Cerebellar cortex (tissue), 1 donor: ENCODE data around the gene NDUFA8.

Source experiments
- DNase-seq: peaks from one replicate; pipeline ENCODE4 v3.0.0-alpha.2; 2015; ENCODE audit warnings: low spot score

NDUFA8 gene

DNA sequence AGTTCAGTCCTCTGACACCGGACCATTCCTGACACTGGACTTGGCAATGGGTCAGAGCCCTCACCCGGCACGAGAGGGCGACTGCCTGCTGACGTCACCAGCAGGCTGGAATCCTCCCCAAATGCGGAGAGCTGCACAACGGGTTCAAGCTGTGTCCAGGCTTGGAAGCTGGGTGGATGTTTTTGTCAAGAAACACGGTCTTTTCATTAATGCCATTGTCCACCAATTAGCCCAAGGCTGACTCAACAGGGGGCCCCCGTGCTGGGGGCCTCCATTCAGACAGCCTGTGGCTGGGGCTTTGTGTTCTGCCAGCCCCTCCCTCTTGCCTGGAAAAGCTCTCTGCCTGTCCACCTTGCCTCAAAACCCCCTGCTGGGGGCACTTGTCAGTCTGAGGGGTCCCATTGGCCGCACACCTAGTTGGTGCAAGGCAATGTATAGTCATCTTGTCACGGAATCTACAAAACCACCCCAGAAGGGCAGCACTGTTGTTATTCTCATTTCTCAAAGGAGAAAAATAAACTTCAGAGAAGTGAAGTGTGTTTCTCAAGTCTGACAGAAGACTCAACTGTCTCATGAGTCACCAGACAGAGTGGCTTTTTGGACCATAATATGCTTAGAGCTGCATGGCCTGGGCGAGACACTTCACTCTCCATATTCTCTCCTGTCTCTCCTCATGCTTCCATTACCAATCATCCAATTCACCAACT lies 24.6 kb downstream of the NDUFA8 start:
- no peak for DNase-seq

DNA sequence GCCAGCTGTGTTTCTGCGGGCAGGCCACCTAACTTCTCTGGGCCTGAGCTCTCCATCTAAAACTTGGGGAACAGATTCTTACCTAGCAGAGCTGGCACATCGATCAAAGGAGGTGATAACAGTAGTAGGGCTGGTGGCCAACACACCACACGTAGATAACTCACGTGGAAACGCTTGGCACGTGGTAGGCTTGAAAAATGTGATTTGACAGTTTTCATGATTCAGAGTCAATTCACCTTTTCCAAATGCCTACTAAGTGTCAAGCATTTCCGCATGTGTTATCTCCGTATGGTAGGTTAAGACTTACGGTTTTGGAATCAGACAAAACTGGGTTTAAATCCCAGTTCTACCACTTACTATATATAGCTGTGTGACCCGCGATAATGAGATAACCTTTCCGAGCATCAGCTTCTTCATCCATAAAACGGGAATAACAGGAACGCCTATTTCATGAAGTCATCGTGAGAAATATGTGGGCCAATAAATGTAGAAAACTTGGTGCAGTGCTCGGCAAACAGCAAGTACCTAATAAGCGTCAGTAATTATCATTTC lies 25.5 kb downstream of the NDUFA8 start:
- no peak for DNase-seq

DNA sequence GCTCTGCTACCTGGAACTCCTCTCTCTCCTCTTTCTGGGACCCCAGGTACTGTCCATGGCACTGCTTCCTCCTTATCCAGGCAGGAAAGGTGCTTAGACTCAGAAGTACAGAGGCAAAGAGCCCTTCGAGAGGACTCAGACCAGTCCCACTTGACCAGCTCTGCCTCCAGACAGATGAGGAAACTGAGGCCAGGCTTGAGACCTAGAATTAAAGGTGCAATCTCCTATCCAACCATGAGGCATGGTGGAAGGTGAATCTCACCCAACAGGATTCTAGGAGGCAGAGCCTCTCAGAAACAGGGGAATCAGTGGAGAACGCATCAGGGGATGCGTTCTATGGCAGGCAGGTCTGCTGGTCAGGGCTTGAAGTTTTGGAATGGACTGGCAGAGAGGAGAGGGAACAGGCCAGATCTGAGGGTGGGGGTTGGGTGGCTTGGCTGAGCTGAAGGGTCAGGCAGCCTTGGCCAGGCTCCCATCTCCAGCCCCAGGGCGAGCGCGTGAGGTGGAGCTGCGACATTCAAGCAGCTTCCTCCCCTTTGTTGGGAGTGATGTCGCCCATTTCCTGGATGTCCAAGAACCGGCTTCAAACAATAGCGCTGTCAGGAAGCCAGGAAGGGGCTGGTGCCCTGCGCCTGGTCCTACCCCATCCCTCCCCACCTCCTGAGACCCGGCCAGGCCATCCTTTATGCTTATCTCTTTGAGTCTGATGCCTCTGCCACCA lies 26.2 kb downstream of the NDUFA8 start:
- no peak for DNase-seq

DNA sequence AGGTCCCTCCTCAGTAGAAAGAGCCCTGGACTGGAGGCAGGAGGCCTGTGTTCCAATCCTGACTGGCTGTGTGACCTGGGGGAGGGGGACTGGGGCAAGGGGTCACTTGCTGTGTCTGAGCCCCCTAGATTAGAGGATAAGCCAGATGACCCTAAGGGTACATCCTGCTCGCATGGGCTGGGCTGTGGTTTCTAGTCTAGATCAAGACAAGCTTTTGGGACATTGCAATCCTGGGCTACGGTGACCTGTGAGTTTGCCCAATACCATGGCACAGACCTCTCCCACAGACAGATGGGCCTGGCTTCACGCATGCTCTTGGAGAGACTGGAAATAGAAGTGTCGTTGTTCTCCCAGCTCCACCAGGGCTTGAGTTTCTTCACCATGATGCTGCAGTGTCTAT lies 27.0 kb downstream of the NDUFA8 start:
- DNase-seq = no peak

DNA sequence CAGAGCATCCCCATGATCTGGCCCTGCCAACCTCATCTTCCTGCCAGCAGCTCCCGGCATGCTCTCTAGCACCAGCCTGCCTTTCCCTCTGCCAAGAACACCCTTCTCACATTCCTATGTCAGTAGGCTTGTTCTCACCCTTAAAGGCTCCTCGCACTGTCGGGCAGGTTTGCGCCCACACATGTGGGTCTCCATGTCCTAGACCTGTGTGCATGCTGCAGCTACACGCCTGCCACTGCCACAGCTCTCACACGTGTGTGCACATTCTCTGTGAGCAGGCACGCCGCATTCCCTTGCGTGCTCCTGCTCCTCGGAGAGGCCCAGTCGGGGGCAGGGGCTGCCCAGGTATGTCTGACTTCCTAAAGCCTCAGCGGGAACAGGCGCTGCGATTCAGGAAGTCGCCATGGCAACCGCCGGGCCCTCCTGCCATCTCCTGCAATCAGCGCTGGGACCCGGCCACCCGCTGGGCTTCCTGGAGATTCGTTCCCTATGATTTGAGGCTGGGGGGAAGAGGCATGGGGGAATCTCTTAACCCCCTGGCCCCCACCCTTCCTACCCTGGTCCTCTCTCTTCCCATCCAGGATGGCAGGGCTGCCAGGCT lies 28.1 kb downstream of the NDUFA8 start:
- DNase-seq = peak; percentile 80

DNA sequence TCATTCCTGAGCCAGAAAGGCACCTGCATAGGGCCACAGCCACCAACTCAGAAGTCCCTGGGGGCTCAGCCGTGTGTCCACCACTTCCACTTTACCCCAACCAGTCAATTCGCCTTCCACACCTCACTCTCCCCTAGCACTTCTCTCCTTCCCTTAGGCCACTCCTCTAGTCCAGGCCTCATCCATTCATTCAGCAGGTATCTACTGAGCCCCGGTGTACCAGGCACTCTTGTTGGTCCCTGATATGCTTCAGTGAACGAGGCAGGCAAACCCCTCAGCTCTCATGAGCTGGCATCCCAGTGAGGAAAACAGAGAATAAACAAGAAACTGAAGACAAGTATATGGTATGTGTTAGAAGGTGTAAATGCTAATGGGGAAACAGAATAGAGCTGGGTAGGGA lies 28.7 kb downstream of the NDUFA8 start:
- DNase-seq = no peak

DNA sequence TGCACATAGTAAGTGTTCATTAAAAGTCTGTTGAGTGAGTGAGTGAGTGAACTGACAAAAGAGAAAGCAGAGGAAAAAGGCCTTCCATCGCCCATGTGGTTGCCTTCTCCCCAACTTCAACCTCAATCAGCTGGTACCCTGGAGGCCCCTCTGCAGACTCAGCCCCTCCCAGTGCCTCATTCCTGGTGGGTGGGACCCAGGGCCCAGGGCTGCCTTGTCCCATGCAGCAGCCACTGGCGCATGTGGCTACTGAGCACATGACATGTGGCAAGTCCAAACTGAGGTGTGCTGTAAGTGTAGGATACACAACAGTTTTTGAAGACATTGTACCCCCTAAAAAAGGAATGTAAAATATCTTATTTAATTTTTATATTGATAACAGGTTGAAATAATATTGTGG lies 29.6 kb downstream of the NDUFA8 start:
- DNase-seq = no peak

DNA sequence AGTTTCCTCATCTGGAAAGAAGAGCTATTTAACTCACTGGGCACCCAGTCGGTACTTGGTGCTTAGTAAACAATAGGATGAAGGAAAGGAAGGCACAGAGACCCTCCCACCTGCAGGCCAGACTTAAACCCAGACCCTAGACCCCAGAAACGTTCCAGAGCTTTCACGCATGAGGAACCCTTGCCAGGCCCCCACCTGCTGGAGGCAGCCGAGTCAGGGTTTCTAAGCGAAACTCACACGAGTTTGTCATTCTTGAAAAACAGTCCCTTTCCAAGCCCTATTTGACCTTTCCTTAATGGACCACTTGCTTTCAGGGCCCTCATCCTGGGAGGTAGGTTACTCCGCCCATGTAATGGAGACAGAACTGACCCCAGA lies 30.6 kb downstream of the NDUFA8 start:
- no peak for DNase-seq

DNA sequence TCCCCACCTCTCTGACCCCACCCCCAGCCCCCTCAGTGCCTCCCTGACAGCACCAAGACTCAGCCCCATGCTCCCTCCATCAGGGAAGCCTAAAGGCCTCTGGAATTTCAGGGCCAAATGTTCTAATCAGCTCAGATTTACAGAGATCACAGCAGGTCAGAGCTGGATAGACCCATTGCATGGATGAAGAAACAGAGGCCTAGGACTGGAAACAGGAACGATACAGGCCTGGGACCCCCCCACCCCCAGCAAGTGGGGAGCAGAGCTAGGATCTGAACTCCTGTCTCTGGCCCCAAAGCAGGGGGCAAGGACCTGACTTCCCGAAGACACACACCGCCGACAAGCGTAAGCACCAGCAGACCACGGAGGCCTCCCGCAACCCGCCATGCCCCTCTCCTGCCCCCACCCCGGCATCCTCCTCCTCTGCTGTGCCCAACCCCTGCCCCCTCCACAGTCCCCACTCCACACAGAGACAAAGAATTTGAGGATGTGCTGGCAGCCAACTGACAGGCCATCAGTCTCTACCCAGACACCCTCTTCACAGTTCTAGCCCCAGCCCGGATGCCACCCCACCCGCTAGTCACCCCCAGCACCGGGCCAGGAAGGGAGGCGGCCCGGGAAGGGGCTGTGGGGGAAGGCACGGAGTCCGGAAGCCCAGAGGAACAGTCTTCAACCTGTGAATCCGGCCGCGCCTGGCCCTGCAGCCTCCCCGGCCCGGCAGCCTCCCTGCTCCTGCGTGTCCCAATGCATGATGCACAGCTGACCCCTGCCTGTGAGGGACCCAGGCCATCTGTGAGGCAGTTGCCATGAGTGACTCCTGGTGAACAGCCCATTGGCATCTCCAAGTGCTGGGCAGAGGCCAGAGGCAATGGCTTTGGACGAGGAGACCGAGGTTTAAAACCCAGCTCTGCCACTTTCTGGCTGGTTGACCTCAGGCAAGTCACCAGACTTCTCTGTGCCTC lies 31.3 kb downstream of the NDUFA8 start:
- no peak for DNase-seq

DNA sequence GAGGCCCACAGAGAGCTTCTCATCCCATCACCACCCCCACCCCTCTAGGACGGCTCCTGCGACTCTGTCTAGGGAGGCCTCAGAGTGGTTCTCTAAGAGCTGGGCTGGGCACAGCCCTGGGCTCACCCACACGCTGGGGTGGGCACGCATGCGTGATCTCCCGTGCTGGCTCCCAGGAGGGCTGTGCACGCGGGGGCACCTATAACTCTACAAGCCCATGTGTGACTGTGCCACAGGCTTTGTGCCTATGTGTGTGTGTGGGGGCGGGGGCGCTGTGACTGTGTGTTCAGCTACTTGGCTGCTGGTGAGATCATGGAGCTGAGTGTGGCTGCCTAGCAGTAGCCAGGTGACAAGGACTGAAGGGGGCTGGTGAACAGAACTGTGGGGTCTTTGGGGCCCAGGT lies 32.2 kb downstream of the NDUFA8 start:
- DNase-seq = no peak

DNA sequence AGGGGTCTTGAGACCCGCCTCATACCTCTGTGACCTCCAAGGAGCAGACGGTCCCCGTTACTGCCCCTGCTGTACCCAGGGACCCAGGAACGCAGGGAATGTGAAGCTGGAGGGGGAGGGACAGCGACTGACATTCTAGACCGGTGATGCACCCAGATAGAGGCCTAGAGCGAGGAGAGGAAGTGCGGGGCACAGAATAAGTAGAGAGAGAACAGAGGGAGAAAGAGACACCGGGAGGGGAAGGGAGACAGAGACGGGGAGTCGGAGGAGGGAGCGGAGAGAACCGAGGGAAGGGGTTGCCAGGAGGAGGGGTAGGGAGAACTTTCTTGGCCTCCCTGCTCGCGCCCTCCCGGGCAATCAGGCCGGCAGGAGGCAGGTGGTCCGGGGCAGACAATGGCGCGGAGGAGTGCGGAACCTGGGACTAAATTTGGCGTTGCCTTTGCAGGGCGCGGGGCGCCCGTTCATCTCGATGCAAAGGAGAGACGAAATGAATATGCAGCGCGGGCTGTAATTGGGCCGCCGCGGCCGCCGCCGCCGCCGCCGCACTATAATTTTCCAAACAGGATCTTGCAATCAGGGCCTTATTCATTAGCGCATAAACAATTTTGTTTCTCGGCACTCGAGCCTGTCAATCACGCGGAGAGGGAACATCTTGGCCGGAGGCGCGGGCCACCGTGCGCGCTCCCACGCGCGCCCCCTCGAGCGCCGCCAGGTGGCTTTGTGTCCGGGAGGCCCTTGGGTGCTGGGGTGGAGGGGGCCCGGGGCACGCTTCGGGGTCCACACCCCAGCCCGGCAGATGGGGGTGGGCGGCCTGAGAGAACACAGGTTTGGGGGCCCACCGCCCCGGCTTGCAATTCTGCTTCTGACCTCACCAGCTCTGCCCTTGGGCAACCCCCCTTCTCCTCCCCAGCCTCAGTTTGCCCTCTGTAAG lies 33.0 kb downstream of the NDUFA8 start:
- DNase-seq = peak; percentile 21

DNA sequence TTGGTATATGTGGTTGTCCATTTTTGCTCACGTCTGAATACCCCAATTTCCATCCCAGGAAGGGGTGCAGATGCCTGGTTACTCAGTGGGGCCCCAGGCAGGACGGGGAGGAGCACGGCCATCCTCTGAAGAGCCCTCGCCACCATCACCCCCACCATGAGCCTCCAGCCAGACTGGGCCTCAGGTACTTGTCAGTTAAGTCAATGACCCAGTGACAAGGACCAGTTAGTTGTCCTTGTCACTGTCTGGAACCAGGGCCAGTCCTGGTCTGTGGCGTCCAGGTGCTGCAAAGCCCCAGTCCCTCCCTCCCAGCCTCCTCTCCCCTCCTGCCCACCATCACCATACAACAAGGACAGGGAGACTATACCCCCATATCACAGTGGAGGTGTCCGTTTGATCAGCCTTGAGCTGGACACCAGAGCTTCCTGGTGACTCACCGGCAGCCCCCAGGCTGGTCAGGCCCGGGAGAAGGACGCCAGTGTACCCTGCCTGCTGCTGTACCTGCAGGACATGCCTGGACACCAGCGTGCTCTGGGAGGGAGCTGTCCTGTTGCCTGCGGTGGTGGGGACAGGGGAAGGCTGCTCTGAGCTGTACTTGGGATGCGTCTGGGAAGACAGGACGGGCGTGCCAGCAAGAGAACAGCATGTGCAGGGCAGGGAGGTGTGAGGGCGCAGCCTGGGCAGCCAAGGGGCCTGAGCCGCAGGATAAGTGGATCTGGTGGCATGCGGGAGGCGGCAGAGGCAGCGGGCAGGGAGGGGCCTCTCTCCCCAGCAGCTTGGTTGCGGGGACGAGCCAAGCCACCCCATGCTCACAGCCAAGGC lies 33.9 kb downstream of the NDUFA8 start:
- peak; percentile 30 for DNase-seq

DNA sequence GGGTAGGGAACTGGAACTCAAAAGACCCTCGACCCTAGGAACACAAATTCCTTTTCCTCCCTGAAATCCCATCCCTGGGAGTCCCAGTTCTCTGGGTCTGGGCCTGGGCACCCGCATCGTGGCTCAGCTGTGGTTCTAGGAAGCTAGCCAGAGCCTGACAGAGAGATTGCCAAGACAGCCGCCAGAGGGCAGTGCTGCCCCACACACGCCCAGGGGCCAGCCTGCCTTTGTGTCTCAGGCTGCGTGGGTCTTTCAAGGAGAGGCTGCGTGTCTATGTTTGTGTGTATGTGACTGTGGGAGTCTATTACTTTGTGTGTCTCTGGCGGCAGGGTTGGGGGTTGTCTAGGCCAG lies 34.4 kb downstream of the NDUFA8 start:
- peak; percentile 87 for DNase-seq

DNA sequence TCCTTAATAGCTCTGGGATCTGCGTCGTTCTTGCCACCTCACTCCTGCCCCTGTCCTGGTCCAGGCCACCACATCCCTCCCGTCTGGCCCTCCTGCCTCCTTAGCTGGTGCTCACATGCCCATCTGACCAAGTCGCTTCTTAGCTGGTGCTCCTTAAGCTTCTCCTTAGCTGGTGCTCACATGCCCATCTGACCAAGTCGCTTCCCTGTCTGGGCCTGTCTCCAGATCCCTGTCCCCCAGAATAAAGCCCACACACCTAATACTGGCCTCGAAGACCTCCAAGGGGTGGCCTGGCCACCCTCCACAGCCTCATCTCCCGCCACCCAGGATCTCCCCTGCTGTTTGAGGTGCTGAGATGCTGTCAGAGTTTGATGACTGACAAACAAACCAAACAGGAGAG lies 35.1 kb downstream of the NDUFA8 start:
- no peak for DNase-seq

DNA sequence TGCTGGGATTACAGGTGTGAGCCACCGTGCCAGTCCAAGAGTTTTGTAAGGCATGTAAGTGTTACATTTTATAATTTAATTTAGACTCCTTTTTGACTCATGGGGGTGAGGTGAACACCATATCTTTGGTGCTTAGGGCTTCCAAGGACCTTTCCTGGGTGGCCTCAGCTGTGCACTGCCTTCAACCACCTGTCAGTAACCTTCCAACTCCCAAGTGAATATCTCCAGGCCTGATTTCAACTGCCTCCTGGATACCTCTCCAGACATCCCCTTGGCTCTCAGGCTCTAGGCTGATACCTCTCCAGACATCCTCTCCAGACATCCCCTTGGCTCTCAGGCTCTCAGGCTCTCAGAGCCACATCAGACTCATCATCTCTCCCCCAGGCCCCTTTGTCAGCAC lies 35.5 kb downstream of the NDUFA8 start:
- DNase-seq = no peak

DNA sequence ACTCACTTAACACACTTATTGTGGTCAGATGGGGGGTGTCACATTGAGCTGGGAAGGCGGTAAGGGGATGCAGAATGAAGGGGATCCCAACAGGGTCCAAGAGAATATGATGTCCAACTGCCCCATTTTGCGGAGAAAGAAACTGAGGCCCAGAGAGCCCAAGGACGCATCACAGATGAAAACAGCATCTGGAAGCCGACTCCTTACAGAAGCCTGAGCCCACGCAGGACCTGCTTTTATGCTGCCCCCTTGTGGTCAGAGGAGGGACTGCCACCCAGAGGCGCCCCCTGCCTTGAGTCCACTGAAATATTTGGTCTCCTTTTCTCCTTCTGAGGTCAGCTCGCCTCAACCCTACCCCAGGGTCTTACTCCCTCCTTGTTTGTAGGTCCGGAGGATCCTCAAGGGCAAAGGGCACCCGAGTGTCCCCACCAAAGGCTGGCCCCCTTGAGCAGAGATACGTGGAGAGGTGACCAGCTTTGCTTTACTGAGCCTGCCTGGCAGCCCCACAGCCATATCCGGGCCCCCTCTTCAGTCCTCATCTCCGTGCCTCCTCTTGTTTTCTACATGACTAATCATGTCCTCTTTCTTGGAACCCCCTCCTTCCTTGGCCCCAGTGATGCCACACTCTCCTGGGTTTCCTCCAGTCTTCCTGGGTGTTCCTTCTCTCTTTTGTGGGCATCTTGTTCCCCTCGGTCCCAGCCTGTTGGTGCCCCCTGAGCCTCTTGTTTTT lies 36.5 kb downstream of the NDUFA8 start:
- peak; percentile 62 for DNase-seq

DNA sequence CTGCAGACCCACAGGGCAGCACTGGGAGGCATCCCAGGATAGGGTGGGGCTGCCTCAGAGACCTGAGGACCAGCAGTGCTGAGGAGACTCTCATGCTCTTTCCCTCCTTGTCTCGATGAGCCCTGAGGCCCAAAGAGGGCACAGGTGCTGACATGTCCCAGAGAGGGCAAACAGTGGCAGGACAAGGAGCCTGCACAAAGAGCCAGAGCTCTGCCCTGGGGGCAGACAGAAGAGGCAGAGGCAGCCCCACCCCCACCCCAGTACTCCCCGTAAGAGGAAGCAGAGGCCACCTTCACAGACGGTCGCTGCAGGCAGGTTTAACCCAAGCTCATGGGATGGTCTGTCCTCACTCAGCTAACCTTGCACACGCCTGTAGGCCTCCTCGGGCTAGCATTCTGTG lies 37.1 kb downstream of the NDUFA8 start:
- DNase-seq = no peak

DNA sequence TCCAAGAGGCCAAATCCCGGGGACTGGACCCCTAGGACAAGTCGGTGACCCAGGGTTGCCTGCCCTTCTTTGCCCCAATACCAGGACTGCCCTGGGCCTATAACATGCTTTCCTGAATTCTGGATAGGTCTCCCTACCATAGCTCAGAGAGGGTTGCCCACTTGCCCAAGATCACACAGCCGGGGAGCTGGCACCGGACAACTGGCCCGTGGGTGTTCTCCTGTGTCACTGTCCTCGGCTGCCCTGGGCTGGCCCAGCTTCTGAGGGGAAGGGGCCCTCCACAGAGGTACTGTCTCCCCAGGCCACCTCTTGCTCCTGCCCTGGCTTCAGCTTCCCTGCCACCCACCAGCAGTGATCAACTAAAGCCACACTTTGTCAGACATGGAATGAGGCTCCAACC lies 37.6 kb downstream of the NDUFA8 start:
- no peak for DNase-seq

DNA sequence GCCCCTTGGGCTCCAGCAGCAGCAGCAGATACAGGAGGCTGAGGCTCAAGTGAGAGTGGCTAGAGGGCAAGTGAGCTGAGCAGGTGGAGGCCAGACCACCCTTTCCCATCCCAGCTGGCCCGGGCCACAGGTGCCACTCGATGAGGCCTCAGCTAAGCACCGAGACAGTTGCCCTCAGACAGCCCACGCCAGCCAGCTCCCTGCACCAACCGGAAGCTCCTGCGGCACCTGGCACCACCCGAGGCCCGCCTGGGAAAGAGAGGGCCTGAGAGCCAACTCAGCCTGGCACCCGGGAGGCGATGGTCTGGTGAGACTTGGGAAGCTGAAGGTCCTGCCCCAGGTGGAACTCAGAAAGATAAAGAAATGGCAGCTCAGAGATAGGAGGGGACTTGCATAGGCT lies 38.2 kb downstream of the NDUFA8 start:
- DNase-seq = no peak
